ENCODE measurements around the gene TROAP.
"Not testable (repeated sequence)": the region's sequence is repeated elsewhere in the genome, so short reads cannot be mapped to it uniquely, and the experiment has no call there.

Gene TROAP

GRCh38 chr12:49314811-49315210 lies 8.2 kb upstream of the TROAP start:
- Histone ChIP-seq H3K36me3 (ENCODE audit: control insufficient read depth, insufficient read depth, low read length) (no peaks in the 10 kb centered on the region), H3K9me3 (ENCODE audit: control insufficient read depth, low read length) (no peaks in the 10 kb centered on the region), H3K4me3 (ENCODE audit: extremely low read depth, insufficient read depth, low read length, poor library complexity, severe bottlenecking) (no peak overlapping the region), H3K4me1 (ENCODE audit: control insufficient read depth, insufficient read depth, low read length, poor library complexity, severe bottlenecking) (no peaks in the 10 kb centered on the region), H3K27ac (ENCODE audit: low read depth, low read length, severe bottlenecking) (no peak overlapping the region)
- WGBS, 2 experiments (ENCODE audit: insufficient coverage in 2 of 2): 82% methylated on average over 1 of the region's 1 CpG; no CpG with 5 or more reads in 1 of the 2 experiments

GRCh38 chr12:49317118-49317517 lies 5.9 kb upstream of the TROAP start:
- 90 to 91% methylated on average over 5 of the region's 10 CpGs for WGBS, 2 experiments (ENCODE audit: insufficient coverage in 2 of 2)
- not testable (repeated sequence) for H3K4me3 ChIP-seq (ENCODE audit: extremely low read depth, insufficient read depth, low read length, poor library complexity, severe bottlenecking); H3K36me3 ChIP-seq (ENCODE audit: control insufficient read depth, insufficient read depth, low read length); H3K9me3 ChIP-seq (ENCODE audit: control insufficient read depth, low read length); H3K4me1 ChIP-seq (ENCODE audit: control insufficient read depth, insufficient read depth, low read length, poor library complexity, severe bottlenecking); H3K27ac ChIP-seq (ENCODE audit: low read depth, low read length, severe bottlenecking)

- not testable (repeated sequence) for H3K36me3 ChIP-seq (ENCODE audit: control insufficient read depth, insufficient read depth, low read length); H3K27ac ChIP-seq (ENCODE audit: low read depth, low read length, severe bottlenecking); H3K9me3 ChIP-seq (ENCODE audit: control insufficient read depth, low read length); H3K4me3 ChIP-seq (ENCODE audit: extremely low read depth, insufficient read depth, low read length, poor library complexity, severe bottlenecking)
- WGBS, 2 experiments (ENCODE audit: insufficient coverage in 2 of 2): 86 to 92% methylated on average over 9 of the region's 9 CpGs
- peaks cover 11% of the 10 kb centered on the region for H3K4me1 ChIP-seq (ENCODE audit: control insufficient read depth, insufficient read depth, low read length, poor library complexity, severe bottlenecking)
Measured at GRCh38 chr12:49320411-49321103, 2.5 kb upstream of the TROAP start.

- 40 to 53% methylated on average over 5 to 8 of the region's 12 CpGs for WGBS, 2 experiments (ENCODE audit: insufficient coverage in 2 of 2)
- Histone ChIP-seq H3K4me3 (ENCODE audit: extremely low read depth, insufficient read depth, low read length, poor library complexity, severe bottlenecking) (peak overlapping the region; percentile 70), H3K9me3 (ENCODE audit: control insufficient read depth, low read length) (no peaks in the 10 kb centered on the region), H3K36me3 (ENCODE audit: control insufficient read depth, insufficient read depth, low read length) (peaks cover 26% of the 10 kb centered on the region), H3K4me1 (ENCODE audit: control insufficient read depth, insufficient read depth, low read length, poor library complexity, severe bottlenecking) (peaks cover 11% of the 10 kb centered on the region), H3K27ac (ENCODE audit: low read depth, low read length, severe bottlenecking) (no peak overlapping the region)
Measured at GRCh38 chr12:49322367-49322707, 718 bp upstream of the TROAP start.

DNA sequence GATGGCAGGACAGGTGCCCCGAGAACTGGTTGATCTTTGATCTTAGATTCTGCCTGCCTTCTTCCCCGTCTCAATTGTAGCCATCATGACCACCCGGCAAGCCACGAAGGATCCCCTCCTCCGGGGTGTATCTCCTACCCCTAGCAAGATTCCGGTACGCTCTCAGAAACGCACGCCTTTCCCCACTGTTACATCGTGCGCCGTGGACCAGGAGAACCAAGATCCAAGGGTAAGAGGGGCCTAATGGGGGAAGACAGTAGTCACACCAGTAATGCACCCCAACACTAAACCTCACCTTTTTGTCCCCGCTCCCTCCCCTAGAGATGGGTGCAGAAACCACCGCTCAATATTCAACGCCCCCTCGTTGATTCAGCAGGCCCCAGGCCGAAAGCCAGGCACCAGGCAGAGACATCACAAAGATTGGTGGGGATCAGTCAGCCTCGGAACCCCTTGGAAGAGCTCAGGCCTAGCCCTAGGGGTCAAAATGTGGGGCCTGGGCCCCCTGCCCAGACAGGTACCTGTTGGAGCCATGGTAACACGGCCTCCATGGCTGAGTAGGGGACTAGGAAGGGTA lies 556 bp downstream of the TROAP start:
- peaks cover 31% of the 10 kb centered on the region for H3K36me3 ChIP-seq (ENCODE audit: control insufficient read depth, insufficient read depth, low read length)

GRCh38 chr12:49325606-49326005 lies 2.6 kb downstream of the TROAP start:
- 94 to 98% methylated on average over 4 to 6 of the region's 6 CpGs for WGBS, 2 experiments (ENCODE audit: insufficient coverage in 2 of 2)

More for the DNA sequence above, 556 bp downstream of the TROAP start:
- Histone ChIP-seq H3K27ac (ENCODE audit: low read depth, low read length, severe bottlenecking) (no peak overlapping the region), H3K9me3 (ENCODE audit: control insufficient read depth, low read length) (no peaks in the 10 kb centered on the region), H3K4me1 (ENCODE audit: control insufficient read depth, insufficient read depth, low read length, poor library complexity, severe bottlenecking) (peaks cover 11% of the 10 kb centered on the region), H3K4me3 (ENCODE audit: extremely low read depth, insufficient read depth, low read length, poor library complexity, severe bottlenecking) (peak overlapping the region; percentile 70)
- WGBS, 2 experiments (ENCODE audit: insufficient coverage in 2 of 2): 20 to 23% methylated on average over 8 to 11 of the region's 19 CpGs

DNA sequence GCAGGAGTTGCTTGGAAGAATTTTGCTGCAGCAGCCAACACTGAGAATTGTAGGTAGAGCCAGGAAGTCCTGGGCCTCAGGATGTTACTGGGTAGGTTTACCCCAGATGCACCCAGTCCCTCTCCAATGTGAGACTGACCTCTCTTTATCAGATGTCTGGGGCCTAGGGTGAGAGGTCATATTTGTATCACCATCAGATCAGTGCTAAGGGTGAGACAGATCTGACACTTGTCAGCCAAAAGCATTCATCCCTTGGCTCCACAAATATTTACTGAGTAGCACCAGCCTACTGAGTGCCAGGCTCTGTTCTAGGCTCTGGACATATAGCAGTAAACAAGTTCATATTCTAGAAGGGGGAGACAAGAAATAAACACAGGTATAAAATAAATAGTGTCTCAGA lies 4.3 kb downstream of the TROAP start:
- Histone ChIP-seq H3K36me3 (ENCODE audit: control insufficient read depth, insufficient read depth, low read length) (peaks cover 58% of the 10 kb centered on the region), H3K4me3 (ENCODE audit: extremely low read depth, insufficient read depth, low read length, poor library complexity, severe bottlenecking) (no peak overlapping the region), H3K4me1 (ENCODE audit: control insufficient read depth, insufficient read depth, low read length, poor library complexity, severe bottlenecking) (peaks cover 8% of the 10 kb centered on the region), H3K27ac (ENCODE audit: low read depth, low read length, severe bottlenecking) (no peak overlapping the region), H3K9me3 (ENCODE audit: control insufficient read depth, low read length) (no peaks in the 10 kb centered on the region)

More at GRCh38 chr12:49325606-49326005, 2.6 kb downstream of the TROAP start:
- Histone ChIP-seq H3K36me3 (ENCODE audit: control insufficient read depth, insufficient read depth, low read length) (peaks cover 50% of the 10 kb centered on the region), H3K27ac (ENCODE audit: low read depth, low read length, severe bottlenecking) (no peak overlapping the region), H3K9me3 (ENCODE audit: control insufficient read depth, low read length) (no peaks in the 10 kb centered on the region), H3K4me3 (ENCODE audit: extremely low read depth, insufficient read depth, low read length, poor library complexity, severe bottlenecking) (no peak overlapping the region), H3K4me1 (ENCODE audit: control insufficient read depth, insufficient read depth, low read length, poor library complexity, severe bottlenecking) (peaks cover 11% of the 10 kb centered on the region)

DNA sequence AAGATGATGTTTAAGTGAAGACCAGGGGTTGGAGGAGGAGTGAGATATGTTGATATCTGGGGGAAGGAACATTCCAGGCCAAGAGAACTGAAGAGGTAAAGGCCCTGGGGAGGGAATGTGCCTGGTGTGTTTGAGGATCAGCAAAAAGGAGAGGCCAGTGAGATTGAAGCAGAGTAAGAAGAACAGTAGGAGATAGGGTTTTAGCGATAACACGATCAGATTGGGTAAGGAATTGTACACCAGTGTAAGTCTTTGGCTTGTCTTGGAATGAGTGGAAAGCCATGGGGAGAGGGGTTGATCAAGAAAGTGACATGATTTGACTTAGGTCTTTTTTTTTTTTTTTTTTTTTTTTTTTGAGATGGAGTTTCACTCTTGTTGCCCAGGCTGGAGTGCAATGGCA lies 4.8 kb downstream of the TROAP start:
- H3K27ac ChIP-seq (ENCODE audit: low read depth, low read length, severe bottlenecking): no peak overlapping the region
- no peak overlapping the region for H3K4me3 ChIP-seq (ENCODE audit: extremely low read depth, insufficient read depth, low read length, poor library complexity, severe bottlenecking)
- WGBS, 2 experiments (ENCODE audit: insufficient coverage in 2 of 2): 100% methylated on average over 1 to 2 of the region's 2 CpGs
- H3K4me1 ChIP-seq (ENCODE audit: control insufficient read depth, insufficient read depth, low read length, poor library complexity, severe bottlenecking): peaks cover 8% of the 10 kb centered on the region
- no peaks in the 10 kb centered on the region for H3K9me3 ChIP-seq (ENCODE audit: control insufficient read depth, low read length)
- H3K36me3 ChIP-seq (ENCODE audit: control insufficient read depth, insufficient read depth, low read length): peaks cover 63% of the 10 kb centered on the region

DNA sequence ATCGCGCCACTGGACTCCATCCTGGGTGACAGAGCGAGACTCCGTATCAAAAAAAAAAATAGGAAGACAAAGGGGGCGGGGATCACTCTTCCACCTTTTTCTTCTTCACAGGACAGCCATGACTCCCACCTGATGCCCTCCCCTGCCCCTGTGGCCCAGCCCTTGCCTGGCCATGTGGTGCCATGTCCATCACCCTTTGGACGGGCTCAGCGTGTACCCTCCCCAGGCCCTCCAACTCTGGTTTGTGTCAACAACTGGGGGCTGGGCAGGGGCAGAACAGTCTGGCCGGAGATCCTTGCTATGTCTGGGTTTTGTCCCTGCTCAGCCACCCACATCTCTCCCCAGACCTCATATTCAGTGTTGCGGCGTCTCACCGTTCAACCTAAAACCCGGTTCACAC lies 5.8 kb downstream of the TROAP start:
- WGBS, 2 experiments (ENCODE audit: insufficient coverage in 2 of 2): 99 to 100% methylated on average over 7 to 10 of the region's 12 CpGs
- peaks cover 63% of the 10 kb centered on the region for H3K36me3 ChIP-seq (ENCODE audit: control insufficient read depth, insufficient read depth, low read length)

DNA sequence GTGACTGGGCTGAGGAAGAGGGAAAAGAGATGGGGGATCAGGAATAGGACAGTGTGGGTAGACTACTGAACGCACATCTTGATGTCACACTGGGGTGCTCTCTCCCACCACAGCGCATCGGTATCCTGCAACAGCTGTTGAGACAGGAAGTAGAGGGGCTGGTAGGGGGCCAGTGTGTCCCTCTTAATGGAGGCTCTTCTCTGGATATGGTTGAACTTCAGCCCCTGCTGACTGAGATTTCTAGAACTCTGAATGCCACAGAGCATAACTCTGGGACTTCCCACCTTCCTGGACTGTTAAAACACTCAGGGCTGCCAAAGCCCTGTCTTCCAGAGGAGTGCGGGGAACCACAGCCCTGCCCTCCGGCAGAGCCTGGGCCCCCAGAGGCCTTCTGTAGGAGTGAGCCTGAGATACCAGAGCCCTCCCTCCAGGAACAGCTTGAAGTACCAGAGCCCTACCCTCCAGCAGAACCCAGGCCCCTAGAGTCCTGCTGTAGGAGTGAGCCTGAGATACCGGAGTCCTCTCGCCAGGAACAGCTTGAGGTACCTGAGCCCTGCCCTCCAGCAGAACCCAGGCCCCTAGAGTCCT lies 7.1 kb downstream of the TROAP start:
- WGBS, 2 experiments (ENCODE audit: insufficient coverage in 2 of 2): 90 to 98% methylated on average over 4 of the region's 7 CpGs
- Histone ChIP-seq H3K27ac (ENCODE audit: low read depth, low read length, severe bottlenecking) (no peak overlapping the region), H3K36me3 (ENCODE audit: control insufficient read depth, insufficient read depth, low read length) (peaks cover 59% of the 10 kb centered on the region), H3K4me3 (ENCODE audit: extremely low read depth, insufficient read depth, low read length, poor library complexity, severe bottlenecking) (no peak overlapping the region), H3K4me1 (ENCODE audit: control insufficient read depth, insufficient read depth, low read length, poor library complexity, severe bottlenecking) (no peaks in the 10 kb centered on the region), H3K9me3 (ENCODE audit: control insufficient read depth, low read length) (no peaks in the 10 kb centered on the region)

More for the DNA sequence above, 5.8 kb downstream of the TROAP start:
- Histone ChIP-seq H3K27ac (ENCODE audit: low read depth, low read length, severe bottlenecking) (no peak overlapping the region), H3K4me1 (ENCODE audit: control insufficient read depth, insufficient read depth, low read length, poor library complexity, severe bottlenecking) (peaks cover 3% of the 10 kb centered on the region), H3K9me3 (ENCODE audit: control insufficient read depth, low read length) (no peaks in the 10 kb centered on the region), H3K4me3 (ENCODE audit: extremely low read depth, insufficient read depth, low read length, poor library complexity, severe bottlenecking) (no peak overlapping the region)
